Measurements from ENCODE around the gene RPS6KA5.
A peak's percentile ranks its signal among the peaks of the same experiment; 100 is the strongest.

Gene RPS6KA5

DNA sequence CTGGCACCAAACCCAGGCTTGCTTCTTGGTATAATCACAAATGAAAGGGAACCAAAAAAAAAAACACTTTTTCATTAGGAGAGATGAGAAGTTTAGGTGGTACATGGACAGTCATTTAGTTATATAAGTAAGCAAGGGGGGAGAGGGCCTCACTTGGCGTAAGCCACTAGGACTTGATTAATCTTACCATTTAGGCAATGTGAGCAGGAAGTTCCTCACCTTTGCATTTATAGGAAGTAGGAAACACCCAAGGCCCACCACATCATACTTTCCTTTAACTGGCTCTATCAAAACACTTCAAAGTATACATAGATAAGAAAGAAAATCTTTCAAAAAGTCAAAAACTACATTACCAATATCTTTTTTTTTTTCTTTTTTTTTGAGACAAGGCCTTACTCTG lies 6.7 kb upstream of the RPS6KA5 start:
- H3K4me3 ChIP-seq (ENCODE audit: low read depth, low read length), result no peak overlapping the region
- no peak for DNase-seq (ENCODE audit: low read depth)
- TF ChIP-seq, protein P1, sequence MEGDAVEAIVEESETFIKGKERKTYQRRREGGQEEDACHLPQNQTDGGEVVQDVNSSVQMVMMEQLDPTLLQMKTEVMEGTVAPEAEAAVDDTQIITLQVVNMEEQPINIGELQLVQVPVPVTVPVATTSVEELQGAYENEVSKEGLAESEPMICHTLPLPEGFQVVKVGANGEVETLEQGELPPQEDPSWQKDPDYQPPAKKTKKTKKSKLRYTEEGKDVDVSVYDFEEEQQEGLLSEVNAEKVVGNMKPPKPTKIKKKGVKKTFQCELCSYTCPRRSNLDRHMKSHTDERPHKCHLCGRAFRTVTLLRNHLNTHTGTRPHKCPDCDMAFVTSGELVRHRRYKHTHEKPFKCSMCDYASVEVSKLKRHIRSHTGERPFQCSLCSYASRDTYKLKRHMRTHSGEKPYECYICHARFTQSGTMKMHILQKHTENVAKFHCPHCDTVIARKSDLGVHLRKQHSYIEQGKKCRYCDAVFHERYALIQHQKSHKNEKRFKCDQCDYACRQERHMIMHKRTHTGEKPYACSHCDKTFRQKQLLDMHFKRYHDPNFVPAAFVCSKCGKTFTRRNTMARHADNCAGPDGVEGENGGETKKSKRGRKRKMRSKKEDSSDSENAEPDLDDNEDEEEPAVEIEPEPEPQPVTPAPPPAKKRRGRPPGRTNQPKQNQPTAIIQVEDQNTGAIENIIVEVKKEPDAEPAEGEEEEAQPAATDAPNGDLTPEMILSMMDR (IDR thresholded peaks at IDR 0.05; ENCODE audit: insufficient read depth, low read depth, low read length, missing control alignments), result no peak

DNA sequence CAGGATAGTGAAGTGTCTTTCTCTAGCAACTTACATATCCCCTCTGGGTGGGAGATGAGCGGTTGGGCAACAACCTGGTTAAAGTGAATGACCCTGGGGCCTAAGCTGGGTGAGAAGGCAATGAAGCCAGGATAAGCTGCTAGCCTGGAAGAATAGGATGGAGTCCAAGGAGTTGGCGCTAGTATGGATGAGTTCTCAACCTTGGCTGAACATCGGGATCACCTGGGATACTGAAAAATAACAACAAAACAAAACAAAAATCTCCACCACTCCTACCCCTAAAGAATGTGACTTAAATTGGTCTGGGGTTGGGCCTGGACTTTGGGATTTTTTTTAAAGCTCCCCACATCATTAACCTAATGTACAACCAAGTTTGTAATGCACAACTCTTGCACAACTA lies 4.8 kb upstream of the RPS6KA5 start:
- TF ChIP-seq, protein P1 (IDR thresholded peaks at IDR 0.05; ENCODE audit: insufficient read depth, low read depth, low read length, missing control alignments), result no peak
- no peak overlapping the region for H3K4me3 ChIP-seq (ENCODE audit: low read depth, low read length)
- no peak for DNase-seq (ENCODE audit: low read depth)

- H3K4me3 ChIP-seq (ENCODE audit: low read depth, low read length), result no peak overlapping the region
- TF ChIP-seq, protein P1 (IDR thresholded peaks at IDR 0.05; ENCODE audit: insufficient read depth, low read depth, low read length, missing control alignments), result no peak
- DNase-seq (ENCODE audit: low read depth), result peak; percentile 83
Measured at GRCh38 chr14:91063119-91063518, 2.7 kb upstream of the RPS6KA5 start.

DNA sequence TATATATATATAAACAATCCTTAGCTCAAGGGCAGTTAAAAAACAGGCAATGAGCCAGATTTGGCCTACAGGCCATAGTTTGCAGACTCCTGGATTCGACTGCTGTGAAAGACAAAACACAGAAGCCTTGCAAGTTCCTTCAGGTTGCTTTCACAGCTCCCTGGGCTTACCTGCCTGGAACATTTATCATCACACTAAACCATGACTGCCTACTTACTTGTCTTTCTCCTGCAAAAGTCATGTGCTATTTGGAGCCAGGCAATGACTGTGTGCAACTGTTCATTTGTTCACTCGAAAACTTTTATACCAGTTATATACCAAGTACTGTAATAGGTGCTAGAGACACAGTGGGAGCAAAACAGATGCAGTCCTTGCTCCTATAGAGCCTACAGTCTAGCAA lies 2.2 kb upstream of the RPS6KA5 start:
- no peak overlapping the region for H3K4me3 ChIP-seq (ENCODE audit: low read depth, low read length)
- peak; percentile 6 for DNase-seq (ENCODE audit: low read depth)
- TF ChIP-seq, protein P1 (IDR thresholded peaks at IDR 0.05; ENCODE audit: insufficient read depth, low read depth, low read length, missing control alignments), result no peak

- DNase-seq (ENCODE audit: low read depth), result no peak
- TF ChIP-seq, protein P1 (IDR thresholded peaks at IDR 0.05; ENCODE audit: insufficient read depth, low read depth, low read length, missing control alignments), result no peak
- peak overlapping the region; percentile 85 for H3K4me3 ChIP-seq (ENCODE audit: low read depth, low read length)
Measured at GRCh38 chr14:91061056-91061887, 831 bp upstream of the RPS6KA5 start.

GRCh38 chr14:91059576-91060350 lies 678 bp downstream of the RPS6KA5 start:
- TF ChIP-seq, protein P1 (IDR thresholded peaks at IDR 0.05; ENCODE audit: insufficient read depth, low read depth, low read length, missing control alignments), result peak; percentile 23
- peak; percentile 60 for DNase-seq (ENCODE audit: low read depth)
- H3K4me3 ChIP-seq (ENCODE audit: low read depth, low read length), result peak overlapping the region; percentile 93
